ENCODE results near the gene SEC14L2.
"Not testable (repeated sequence)": the region's sequence is repeated elsewhere in the genome, so short reads cannot be mapped to it uniquely, and the experiment has no call there.

SEC14L2 gene

DNA sequence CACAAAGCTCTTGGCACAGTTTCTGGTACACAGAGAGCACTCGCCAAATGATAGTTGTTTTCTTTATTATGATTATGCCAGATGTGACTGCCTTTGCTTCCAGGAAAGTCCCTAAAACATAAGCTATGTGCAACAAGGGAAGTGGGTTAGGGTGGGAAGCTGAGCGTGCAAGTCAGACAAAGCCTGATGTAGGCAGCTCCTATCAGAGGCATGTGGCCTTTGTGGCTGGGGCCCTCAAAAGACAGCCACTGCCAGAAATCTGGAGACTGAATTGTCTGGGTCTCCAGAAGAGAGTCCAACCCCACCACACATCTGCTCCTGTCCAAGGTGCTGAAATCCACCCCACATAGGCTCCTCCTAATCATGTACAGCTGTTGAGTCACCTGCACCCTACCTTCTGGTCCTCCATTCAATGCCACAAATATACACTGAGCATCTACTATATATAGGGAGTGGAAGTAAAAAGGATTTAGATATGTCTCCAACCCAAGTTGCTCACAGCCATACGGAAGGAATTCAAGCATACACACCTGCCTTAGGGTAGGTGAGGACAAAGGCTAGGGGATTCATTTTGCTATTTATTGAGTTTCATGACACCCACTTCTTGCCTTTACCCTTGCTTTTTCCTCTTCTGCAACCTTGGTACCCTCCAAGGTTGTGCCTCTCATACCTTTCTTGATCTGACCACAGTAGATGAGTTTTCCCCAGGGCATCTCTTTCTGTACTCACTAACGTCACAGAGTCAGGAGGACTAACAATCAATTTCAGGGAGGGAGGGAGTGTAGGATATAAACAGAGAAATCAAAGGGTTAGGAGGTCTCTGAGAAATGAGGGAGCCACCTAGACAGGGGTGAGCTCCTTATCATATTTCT is 62.6 kb downstream of the SEC14L2 start:
- DNase-seq, result peak; percentile 21

DNA sequence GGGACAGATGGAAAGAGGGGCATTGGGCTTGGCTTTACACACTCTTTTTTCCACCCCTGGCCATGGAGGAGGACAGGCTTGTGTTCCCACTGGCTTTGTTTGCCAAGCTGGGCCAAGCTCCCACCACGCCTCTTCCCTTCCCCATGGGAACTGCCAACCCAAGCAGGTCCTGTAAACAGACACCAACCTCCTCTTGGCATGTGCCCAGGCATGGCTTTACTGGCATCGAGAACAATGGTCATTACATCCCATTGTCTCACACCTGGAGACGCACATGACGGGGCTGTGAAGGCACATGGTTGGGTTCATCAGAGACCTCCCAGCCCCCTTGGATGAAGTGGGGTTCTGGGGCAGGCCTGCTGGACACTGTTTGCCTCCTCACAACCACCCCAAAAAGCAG is 63.3 kb downstream of the SEC14L2 start:
- DNase-seq, result no peak

DNA sequence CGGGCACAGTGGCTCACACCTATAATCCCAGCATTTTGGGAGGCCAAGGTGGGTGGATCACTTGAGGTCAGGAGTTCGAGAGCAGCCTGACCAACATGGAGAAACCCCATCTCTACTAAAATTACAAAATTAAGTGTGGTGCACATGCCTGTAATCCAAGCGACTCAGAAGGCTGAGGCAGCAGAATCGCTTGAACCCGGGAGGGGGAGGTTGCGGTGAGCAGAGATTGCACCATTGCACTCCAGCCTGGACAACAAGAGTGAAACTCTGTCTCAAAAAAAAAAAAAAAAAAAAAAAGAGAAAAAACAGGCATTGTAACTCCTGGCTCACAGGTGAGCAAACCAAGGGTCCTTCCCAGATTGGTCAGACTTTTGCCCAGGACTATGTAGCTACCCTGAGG is 63.7 kb downstream of the SEC14L2 start:
- not testable (repeated sequence) for DNase-seq

DNA sequence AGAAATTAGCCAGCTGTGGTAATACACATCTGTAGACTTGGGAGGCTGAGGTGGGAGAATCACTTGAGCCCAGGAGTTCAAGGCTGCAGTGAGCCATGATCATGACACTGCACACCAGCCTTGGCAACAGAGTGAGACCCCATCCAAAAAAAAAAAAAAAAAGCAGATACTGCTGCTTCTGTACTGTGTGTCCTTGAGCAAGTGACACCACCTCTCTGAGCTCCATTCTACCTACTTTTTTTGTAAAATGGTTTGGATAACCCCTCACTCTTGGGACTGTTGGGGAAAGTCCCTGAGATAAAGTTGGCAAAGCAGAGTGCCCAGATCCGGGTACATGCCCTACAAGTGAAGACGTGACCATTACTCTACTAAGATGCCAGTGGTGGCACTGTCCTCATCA is 72.3 kb downstream of the SEC14L2 start:
- no peak for DNase-seq

DNA sequence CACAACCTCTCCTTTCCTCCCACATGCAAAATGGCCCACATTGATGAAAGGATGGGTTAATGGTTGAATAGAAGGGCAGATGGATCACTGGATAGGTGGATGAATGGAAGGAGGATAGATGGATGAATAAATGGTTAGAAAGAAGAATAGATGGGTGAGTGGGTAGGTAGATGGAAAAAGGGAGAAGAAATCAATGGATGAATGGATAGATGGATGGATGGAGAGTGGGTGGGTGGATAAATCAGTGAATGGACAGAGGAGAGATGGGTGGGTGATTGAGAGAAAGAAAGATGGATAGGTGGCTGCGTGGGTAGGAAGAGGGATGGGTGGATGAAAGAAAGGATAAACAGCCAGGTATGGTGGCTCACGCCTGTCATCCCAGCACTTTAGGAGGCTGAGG is 73.8 kb downstream of the SEC14L2 start:
- no peak for DNase-seq

DNA sequence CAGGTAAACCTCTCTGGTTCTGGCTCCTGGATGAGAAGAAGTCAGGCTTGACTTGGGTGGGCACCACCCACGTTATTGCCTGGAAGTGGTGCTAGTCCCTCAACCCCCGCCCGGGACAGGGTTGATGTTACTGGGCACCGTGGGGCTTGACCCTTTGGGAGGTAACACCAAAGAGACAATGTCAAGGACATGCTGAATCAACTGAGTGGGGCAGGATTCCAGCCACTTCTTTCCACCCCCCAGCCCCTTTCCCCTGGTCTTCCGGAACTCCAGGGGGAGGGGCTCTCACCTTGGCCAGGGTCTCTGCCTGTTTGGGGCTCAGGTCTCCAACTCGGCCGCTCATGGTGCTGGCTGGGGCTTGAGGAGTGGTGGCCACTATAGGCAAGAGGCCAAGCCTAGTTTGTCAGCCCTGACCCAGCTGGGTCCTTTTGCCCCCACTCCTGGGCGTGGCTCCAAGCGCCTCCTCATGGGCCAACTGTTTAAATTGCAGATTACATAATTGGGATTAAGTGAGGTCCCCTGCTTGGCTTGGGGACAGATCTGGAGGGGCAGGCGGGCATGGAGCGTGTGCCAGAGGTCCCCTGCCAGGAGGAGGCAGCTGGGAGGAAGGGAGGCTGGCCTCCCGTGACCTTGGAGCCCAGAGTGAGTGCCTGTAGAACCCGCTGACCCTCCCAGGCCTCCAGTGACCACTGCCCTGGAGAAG is 74.9 kb downstream of the SEC14L2 start, which contains the start of gene SEC14L3:
SEC14L3 (minus strand) TSS at position 402 of the 703 bp plus-strand sequence; CDS start at position 343, 59 bp downstream.
- no peak for DNase-seq

DNA sequence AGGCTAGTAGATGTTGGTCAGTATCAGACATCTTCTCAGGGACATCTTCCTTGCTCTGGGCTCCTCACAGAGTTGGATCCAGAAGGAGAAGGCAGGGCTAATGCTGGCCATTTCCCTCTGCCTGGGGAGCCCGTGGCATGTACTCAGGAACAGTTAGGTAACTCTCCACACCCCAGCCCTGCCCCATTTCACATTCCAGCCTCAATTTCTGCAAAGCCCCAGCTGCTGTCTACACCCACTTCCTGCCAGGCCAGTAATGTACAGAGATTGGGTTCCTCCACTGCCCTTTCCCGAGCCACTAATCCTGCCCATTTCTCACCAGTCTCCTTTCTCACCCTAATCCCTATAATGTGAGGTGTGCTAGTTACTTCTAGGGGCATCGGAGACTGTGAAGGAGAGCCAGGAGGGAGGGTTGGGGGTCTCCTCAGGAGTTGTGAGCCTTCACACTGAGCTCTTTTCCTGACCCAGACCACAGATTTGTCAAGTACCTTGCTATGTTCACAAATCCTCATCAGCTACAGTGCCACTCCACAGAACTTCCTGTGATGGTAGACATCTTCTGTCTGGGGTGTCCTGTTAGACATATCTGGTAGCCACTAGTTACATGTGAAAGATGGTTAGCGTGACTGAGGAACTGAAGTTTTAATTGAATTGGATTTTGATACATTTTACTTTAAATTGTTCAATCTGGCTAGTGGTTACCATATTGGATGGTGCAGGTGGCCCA is 76.3 kb downstream of the SEC14L2 start:
- no peak for DNase-seq

DNA sequence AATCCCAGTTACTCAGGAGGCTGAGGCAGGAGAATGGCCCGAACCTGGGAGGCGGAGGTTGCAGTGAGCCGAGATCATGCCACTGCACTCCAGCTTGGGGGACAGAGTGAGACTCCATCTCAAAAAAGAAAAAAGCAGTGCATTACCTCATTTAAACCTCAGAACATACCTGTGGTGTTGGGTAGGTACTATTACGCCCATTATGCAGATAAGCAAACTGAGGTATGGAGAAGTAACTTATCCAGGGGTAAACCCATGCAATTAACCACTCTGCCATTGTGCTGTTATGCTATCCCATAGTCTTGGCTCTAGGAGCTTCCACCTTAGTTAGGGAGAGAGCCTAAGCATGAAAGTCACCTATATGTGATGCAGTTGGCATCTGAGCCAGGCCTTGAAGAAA is 77.3 kb downstream of the SEC14L2 start:
- DNase-seq, result no peak

Data from activated CD4-positive, alpha-beta T cell treated with anti-CD3 and anti-CD28 coated beads, Interleukin-2, Interleukin-6, amounts not matched to agents 100 ng/mL and 50 ng/mL, durations not matched to agents 16 hours and 8 hours (primary cell).